Stomach (tissue), 4 donors: ENCODE measurements around the gene POGLUT2.

Experiments used
- CTCF ChIP-seq, 7 experiments: fragments of 450-650 bp in 4 of 7; fragments of 200-600 bp in 3 of 7; sonication (generic) in 3 of 7; IDR thresholded peaks; one replicate each; pipeline ENCODE4 v1.5.1; 2016 to 2019; ENCODE audit warnings: antibody characterized with exemption in 7 of 7, control low read depth in 2 of 7, mild to moderate bottlenecking in 1 of 7
- EP300 ChIP-seq: sonication (generic); formaldehyde crosslinking; IDR thresholded peaks from one replicate; pipeline ENCODE4 v1.6.1; 2017; ENCODE audit warnings: antibody characterized with exemption
- POLR2A ChIP-seq, 4 donors: fragments of 450-650 bp; IDR thresholded peaks; one replicate each; pipeline ENCODE4 v1.6.1; 2016; ENCODE audit warnings: antibody characterized with exemption in 4 of 4, control low read depth in 2 of 4, mild to moderate bottlenecking in 1 of 4, moderate library complexity in 1 of 4
- POLR2AphosphoS5 ChIP-seq, 3 donors: sonication (generic); formaldehyde crosslinking; IDR thresholded peaks; one replicate each; pipeline ENCODE4 v1.6.1; 2016; ENCODE audit warnings: antibody characterized with exemption in 3 of 3

- TF ChIP-seq CTCF (IDR thresholded peaks at IDR 0.05): no peak
- no peak for TF ChIP-seq EP300
- no peak for TF ChIP-seq POLR2A (IDR thresholded peaks at IDR 0.05)
- TF ChIP-seq POLR2AphosphoS5 (IDR thresholded peaks at IDR 0.05): no peak
Measured at GRCh38 chr13:102771298-102772041, 27.3 kb downstream of the POGLUT2 start.
